Measurements from ENCODE around the gene CTAGE1. TPM values are rescaled to one million over a fixed set of nuclear protein-coding genes. Genes with fewer than 3 reads are reported as not detected.
"Not testable (repeated sequence)": the region's sequence is repeated elsewhere in the genome, so short reads cannot be mapped to it uniquely, and the experiment has no call there.

The CTAGE1 gene
- total and polyA plus RNA-seq, 7 donors, result not detected

DNA sequence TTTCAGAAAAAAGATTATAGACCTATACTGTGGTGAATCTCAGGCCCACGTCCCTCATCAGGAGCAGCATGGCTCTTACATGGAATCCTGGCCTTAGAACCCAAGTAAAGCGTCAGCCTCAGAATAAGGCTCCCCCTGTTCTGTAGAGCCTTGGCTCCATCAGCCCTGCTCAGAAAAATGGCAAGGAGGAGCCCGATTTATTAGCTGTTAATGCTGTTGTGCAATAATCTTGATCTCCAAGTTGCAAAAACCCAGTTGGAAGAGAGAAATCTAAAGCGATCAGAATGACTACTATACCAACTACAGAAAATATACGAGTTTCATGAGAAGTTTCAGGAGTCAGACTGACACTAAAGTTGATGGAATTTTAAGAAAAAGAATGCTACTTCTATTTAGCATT, 35.6 kb upstream of the CTAGE1 start:
- DNase-seq, result no peak
- Histone ChIP-seq H3K4me1 (no peaks in the 10 kb centered on the region), H3K36me3 (no peaks in the 10 kb centered on the region), H3K9me3 (peaks cover 0 to 7% (median 2%) of the 10 kb centered on the region in 4 donors), H3K27ac (no peak overlapping the region), H3K4me3 (no peak overlapping the region), H3K27me3 (no peaks in the 10 kb centered on the region)
- intact Hi-C loops (cut with DNase I), result no loop called here
- WGBS, 2 donors, result 90 to 93% methylated on average over 5 of the region's 5 CpGs
- TF ChIP-seq POLR2AphosphoS5 (IDR thresholded peaks at IDR 0.05) (no peak), POLR2A (IDR thresholded peaks at IDR 0.05) (no peak), EP300 (IDR thresholded peaks at IDR 0.05) (no peak), CTCF (IDR thresholded peaks at IDR 0.05) (no peak)

DNA sequence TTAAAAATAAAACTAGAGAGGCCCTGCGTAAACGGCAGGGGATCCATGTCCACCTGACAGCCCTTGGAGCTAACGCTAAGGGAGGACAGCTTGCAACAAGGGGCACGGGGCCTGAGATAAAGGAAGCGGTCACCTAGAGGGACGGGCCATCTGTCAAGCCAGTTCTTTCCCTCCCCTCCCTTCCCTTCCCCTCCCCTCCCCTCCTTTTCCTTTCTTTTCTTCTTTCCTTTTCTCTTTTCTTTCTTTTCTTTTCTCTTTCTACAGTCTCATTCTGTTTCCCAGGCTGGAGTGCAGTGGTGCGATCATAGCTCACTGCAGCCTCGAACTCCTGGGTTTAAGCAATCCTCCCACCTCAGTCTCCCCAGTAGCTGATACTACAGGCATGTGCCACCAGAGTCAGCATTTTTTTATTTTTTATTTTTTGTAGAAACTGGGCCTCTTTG, 34.5 kb upstream of the CTAGE1 start:
- no peak overlapping the region for H3K27ac ChIP-seq
- no peak for DNase-seq
- peaks cover 0 to 7% (median 2%) of the 10 kb centered on the region in 4 donors for H3K9me3 ChIP-seq
- H3K4me3 ChIP-seq, result no peak overlapping the region
- intact Hi-C loops (cut with DNase I), result no loop called here
- 24 to 46% methylated on average over 8 of the region's 8 CpGs for WGBS, 2 donors
- TF ChIP-seq POLR2AphosphoS5 (IDR thresholded peaks at IDR 0.05) (no peak), POLR2A (IDR thresholded peaks at IDR 0.05) (no peak), EP300 (IDR thresholded peaks at IDR 0.05) (no peak), CTCF (IDR thresholded peaks at IDR 0.05) (no peak)
- no peaks in the 10 kb centered on the region for H3K27me3 ChIP-seq
- H3K36me3 ChIP-seq, result no peaks in the 10 kb centered on the region
- peaks cover 0 to 4% (median 0%) of the 10 kb centered on the region in 4 donors for H3K4me1 ChIP-seq

DNA sequence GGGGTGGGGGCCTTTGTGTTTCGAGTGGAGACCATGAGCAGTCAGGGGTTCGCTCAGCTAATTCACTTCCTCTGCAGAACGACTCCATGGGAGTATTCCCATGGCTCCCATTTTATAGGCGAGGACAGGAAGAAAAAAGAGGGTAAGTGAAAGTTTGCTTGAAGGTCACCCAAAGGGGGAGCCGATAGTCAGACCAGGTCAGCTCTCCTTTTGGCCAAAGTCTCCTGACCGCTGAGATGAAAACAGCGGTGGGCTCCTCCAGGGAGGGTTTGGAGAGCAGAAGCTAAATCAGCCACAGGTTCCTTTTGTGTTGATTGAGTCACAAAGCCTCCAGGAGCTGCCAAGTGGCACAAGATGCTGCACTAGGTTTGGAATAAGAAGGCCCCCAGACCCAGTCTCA, 34.1 kb upstream of the CTAGE1 start:
- Histone ChIP-seq H3K4me3 (no peak overlapping the region), H3K27ac (no peak overlapping the region), H3K27me3 (no peaks in the 10 kb centered on the region), H3K9me3 (peaks cover 0 to 7% (median 2%) of the 10 kb centered on the region in 4 donors), H3K36me3 (no peaks in the 10 kb centered on the region), H3K4me1 (peaks cover 0 to 4% (median 0%) of the 10 kb centered on the region in 4 donors)
- WGBS, 2 donors, result 29 to 44% methylated on average over 7 of the region's 7 CpGs
- DNase-seq, result no peak
- TF ChIP-seq EP300 (IDR thresholded peaks at IDR 0.05) (no peak), POLR2AphosphoS5 (IDR thresholded peaks at IDR 0.05) (no peak)
- intact Hi-C loops (cut with DNase I), result no loop called here

DNA sequence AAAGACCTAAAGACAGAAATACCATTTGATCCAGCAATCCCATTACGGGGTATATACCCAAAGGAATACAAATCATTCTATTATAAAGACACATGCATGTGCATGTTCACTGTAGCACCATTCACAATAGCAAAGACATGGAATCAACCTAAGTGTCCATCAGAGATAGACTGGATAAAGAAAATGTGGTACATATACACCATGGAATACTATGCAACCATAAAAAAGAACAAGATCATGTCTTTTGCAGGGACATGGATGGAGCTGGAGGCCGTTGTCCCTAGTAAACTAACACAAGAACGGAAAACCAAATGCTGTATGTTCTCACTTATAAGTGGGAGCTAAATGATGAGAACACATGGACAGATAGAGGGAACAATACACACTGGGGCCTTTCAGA, 33.1 kb upstream of the CTAGE1 start:
- 93 to 95% methylated on average over 3 of the region's 3 CpGs for WGBS, 2 donors
- H3K9me3 ChIP-seq; H3K27me3 ChIP-seq; H3K36me3 ChIP-seq; H3K4me1 ChIP-seq; DNase-seq; H3K27ac ChIP-seq; H3K4me3 ChIP-seq; intact Hi-C loops (cut with DNase I): not testable (repeated sequence)

DNA sequence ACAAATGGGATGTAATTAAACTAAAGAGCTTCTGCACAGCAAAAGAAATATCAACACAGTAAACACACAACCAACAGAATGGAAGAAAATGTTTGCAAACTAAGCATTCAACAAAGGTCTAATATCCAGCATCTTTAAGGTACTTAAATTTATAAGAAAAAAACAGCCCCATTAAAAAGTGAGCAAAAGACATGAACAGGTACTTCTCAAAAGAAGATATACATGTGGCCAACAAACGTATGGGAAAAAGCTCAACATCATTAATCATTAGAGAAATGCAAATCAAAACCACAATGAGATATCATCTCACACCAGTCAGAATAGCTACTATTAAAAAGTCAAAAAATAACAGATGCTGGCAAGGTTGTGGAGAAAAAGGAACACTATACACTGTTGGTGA, 32.6 kb upstream of the CTAGE1 start:
- WGBS, 2 donors, result 24 to 63% methylated on average over 1 of the region's 1 CpG
- H3K27ac ChIP-seq; H3K4me1 ChIP-seq; H3K9me3 ChIP-seq; intact Hi-C loops (cut with DNase I); H3K27me3 ChIP-seq; H3K36me3 ChIP-seq; H3K4me3 ChIP-seq; DNase-seq: not testable (repeated sequence)

- intact Hi-C loops (cut with DNase I); H3K9me3 ChIP-seq; H3K27me3 ChIP-seq; DNase-seq; H3K4me1 ChIP-seq; H3K36me3 ChIP-seq; H3K27ac ChIP-seq; H3K4me3 ChIP-seq: not testable (repeated sequence)
Measured at GRCh38 chr18:22449753-22450152, 32.0 kb upstream of the CTAGE1 start.

DNA sequence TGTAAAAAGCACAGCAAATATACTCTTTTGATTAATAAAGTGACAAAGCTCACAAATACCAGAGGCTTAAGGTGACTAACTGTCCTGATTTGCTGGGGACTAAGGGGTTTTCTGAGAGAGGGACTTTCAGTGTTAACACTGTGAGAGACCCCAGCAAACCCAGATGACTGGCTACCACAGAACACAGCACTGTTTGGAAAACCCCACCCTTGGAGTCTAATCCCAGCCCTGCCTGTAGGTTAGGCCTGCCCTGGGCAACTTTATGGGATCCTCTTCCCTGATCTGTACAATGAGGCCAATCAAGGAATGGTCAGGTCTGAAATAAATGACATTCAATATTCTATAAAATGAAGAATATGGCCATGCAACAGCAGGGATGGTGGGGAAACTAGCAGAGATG, 30.5 kb upstream of the CTAGE1 start:
- intact Hi-C loops (cut with DNase I), result no loop called here
- no peak for TF ChIP-seq POLR2AphosphoS5 (IDR thresholded peaks at IDR 0.05)
- TF ChIP-seq EP300 (IDR thresholded peaks at IDR 0.05), result no peak
- TF ChIP-seq CTCF (IDR thresholded peaks at IDR 0.05), result no peak
- no peak for TF ChIP-seq POLR2A (IDR thresholded peaks at IDR 0.05)
- H3K27me3 ChIP-seq, result no peaks in the 10 kb centered on the region
- H3K27ac ChIP-seq, result no peak overlapping the region
- no peaks in the 10 kb centered on the region for H3K36me3 ChIP-seq
- H3K9me3 ChIP-seq, result peaks cover 0 to 7% (median 2%) of the 10 kb centered on the region in 4 donors
- H3K4me1 ChIP-seq, result peaks cover 0 to 4% (median 0%) of the 10 kb centered on the region in 4 donors
- no peak overlapping the region for H3K4me3 ChIP-seq
- DNase-seq, result no peak

All from sigmoid colon (tissue), 7 donors.